HCEC 1CT (cell line): ENCODE data around the gene TSNAX.

Source experiments
- DNase-seq: peaks from one replicate; pipeline ENCODE4 v3.0.0-alpha.2; 2017

The TSNAX gene

GRCh38 chr1:231519166-231519565 lies 9.3 kb upstream of the TSNAX start:
- no peak for DNase-seq

- no peak for DNase-seq
Measured at GRCh38 chr1:231522038-231522437, 6.4 kb upstream of the TSNAX start.

- DNase-seq: no peak
Measured at GRCh38 chr1:231522931-231523642, 5.4 kb upstream of the TSNAX start.

- DNase-seq: no peak
Measured at GRCh38 chr1:231523816-231524215, 4.7 kb upstream of the TSNAX start.

GRCh38 chr1:231526536-231526935 lies 1.9 kb upstream of the TSNAX start:
- DNase-seq: no peak

- no peak for DNase-seq
Measured at GRCh38 chr1:231527586-231528171, 790 bp upstream of the TSNAX start.

- DNase-seq: no peak
Measured at GRCh38 chr1:231533240-231533639, 4.8 kb downstream of the TSNAX start.

- DNase-seq: no peak
Measured at GRCh38 chr1:231534703-231535159, 6.3 kb downstream of the TSNAX start.

GRCh38 chr1:231536099-231536498 lies 7.6 kb downstream of the TSNAX start:
- no peak for DNase-seq

GRCh38 chr1:231540847-231541246 lies 12.4 kb downstream of the TSNAX start:
- no peak for DNase-seq

- no peak for DNase-seq
Measured at GRCh38 chr1:231541842-231542241, 13.4 kb downstream of the TSNAX start.

GRCh38 chr1:231544943-231545592 lies 16.6 kb downstream of the TSNAX start:
- no peak for DNase-seq

- no peak for DNase-seq
Measured at GRCh38 chr1:231546693-231547092, 18.2 kb downstream of the TSNAX start.

GRCh38 chr1:231549733-231550447 lies 21.4 kb downstream of the TSNAX start:
- DNase-seq: no peak

- no peak for DNase-seq
Measured at GRCh38 chr1:231550448-231550781, 21.9 kb downstream of the TSNAX start.

- DNase-seq: no peak
Measured at GRCh38 chr1:231553320-231553719, 24.9 kb downstream of the TSNAX start.

- DNase-seq: no peak
Measured at GRCh38 chr1:231554969-231555368, 26.5 kb downstream of the TSNAX start.

- no peak for DNase-seq
Measured at GRCh38 chr1:231557411-231557810, 28.9 kb downstream of the TSNAX start.

- DNase-seq: peak; percentile 66
Measured at GRCh38 chr1:231557898-231558707, 29.6 kb downstream of the TSNAX start.

- no peak for DNase-seq
Measured at GRCh38 chr1:231558708-231559185, 30.3 kb downstream of the TSNAX start.

GRCh38 chr1:231561647-231562383 lies 33.3 kb downstream of the TSNAX start:
- DNase-seq: no peak

GRCh38 chr1:231563247-231563646 lies 34.8 kb downstream of the TSNAX start:
- DNase-seq: no peak
